ENCODE measurements around the gene ETNPPL.

Gene ETNPPL

DNA sequence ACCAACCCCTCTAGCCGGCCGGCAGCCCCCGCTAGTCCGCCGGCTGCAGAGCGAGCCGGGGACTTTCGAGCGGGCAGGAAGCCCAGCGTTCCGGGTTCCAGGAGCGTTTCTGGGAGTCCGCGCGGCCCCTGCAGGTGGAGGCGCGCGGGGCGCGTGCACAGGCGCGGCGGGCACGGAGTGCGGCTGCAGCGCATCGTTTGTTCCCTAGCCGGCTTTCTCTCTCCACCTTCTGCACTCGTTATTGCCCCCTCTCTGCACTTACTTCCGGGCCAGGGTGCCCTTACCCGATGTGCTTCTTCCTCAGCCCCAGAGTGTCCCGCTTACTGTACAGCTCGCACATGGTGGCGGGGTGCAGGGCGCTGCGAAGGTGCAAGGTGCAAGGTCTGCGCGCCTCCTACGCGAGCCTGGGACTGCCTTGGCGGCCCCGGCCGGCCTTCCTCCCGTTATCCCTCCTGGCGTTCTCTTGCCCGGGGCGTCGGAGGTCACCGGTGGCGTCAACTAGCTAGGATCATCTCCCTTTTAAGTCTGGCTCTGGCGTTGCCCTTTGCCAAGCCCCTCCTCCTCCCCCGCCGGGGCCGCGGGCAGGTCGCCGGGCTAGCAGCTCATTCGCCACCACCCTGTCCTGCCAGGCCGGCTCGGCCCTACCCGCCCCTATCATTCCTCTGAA is at the start of gene ETNPPL:
ETNPPL (minus strand) TSS at position 495 of the 667 bp plus-strand sequence; CDS start at position 340, 155 bp downstream.
- Histone ChIP-seq H3K79me2 (ENCODE audit: low read length) (no peaks in the 10 kb centered on the region), H3K36me3 (replicated peaks; ENCODE audit: low read depth, low read length) (no peaks in the 10 kb centered on the region), H3K27ac (ENCODE audit: low read length) (no peak within 1 kb of the TSS), H3K9ac (ENCODE audit: low read length) (no peak within 1 kb of the TSS), H3K4me2 (ENCODE audit: low read length) (no peak within 1 kb of the TSS), H3K9me3 (ENCODE audit: insufficient read depth, low read length) (no peaks in the 10 kb centered on the region), H3K4me3 (ENCODE audit: low read length) (no peak within 1 kb of the TSS), H4K20me1 (ENCODE audit: insufficient read depth, low read length) (no peaks in the 10 kb centered on the region), H3K4me1 (ENCODE audit: low read length) (no peaks in the 10 kb centered on the region), H3K27me3 (ENCODE audit: low read depth, low read length) (no peaks in the 10 kb centered on the region), H2AFZ (ENCODE audit: low read depth, low read length) (no peak within 1 kb of the TSS)
- TF ChIP-seq EZH2phosphoT487 (IDR thresholded peaks at IDR 0.05; ENCODE audit: low read depth) = no peak
- TF ChIP-seq, protein P1, sequence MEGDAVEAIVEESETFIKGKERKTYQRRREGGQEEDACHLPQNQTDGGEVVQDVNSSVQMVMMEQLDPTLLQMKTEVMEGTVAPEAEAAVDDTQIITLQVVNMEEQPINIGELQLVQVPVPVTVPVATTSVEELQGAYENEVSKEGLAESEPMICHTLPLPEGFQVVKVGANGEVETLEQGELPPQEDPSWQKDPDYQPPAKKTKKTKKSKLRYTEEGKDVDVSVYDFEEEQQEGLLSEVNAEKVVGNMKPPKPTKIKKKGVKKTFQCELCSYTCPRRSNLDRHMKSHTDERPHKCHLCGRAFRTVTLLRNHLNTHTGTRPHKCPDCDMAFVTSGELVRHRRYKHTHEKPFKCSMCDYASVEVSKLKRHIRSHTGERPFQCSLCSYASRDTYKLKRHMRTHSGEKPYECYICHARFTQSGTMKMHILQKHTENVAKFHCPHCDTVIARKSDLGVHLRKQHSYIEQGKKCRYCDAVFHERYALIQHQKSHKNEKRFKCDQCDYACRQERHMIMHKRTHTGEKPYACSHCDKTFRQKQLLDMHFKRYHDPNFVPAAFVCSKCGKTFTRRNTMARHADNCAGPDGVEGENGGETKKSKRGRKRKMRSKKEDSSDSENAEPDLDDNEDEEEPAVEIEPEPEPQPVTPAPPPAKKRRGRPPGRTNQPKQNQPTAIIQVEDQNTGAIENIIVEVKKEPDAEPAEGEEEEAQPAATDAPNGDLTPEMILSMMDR (IDR thresholded peaks at IDR 0.05; ENCODE audit: low read depth, low read length) = no peak

DNA sequence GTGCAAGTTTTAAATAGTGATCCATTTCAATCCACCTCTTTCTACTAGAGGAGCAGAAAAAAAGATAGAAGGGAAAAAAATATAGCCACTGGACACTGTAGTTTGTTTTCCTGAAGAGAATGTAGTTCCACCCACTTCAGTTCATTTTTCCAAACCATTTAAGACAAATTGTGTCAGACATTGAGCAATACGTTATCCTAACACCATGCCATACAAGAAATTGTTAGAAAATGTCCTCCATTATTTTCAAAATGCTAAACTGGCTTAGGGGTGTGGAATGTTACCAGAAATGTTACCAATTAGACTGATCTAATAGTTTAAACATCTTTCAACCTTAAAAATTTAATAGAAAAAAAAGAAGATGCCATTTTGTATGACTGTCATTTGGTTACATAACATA is 48.6 kb upstream of the ETNPPL start:
- H3K27me3 ChIP-seq (ENCODE audit: low read depth, low read length) = peaks cover 1% of the 10 kb centered on the region; the same call in 1 of the 2 replicates
- TF ChIP-seq EZH2phosphoT487 (IDR thresholded peaks at IDR 0.05; ENCODE audit: low read depth) = no peak
- TF ChIP-seq, protein P1 (IDR thresholded peaks at IDR 0.05; ENCODE audit: low read depth, low read length) = no peak
- no peaks in the 10 kb centered on the region for H3K9me3 ChIP-seq (ENCODE audit: insufficient read depth, low read length)
- H3K4me2 ChIP-seq (ENCODE audit: low read length) = no peak overlapping the region
- no peak overlapping the region for H2AFZ ChIP-seq (ENCODE audit: low read depth, low read length)
- H3K79me2 ChIP-seq (ENCODE audit: low read length) = no peaks in the 10 kb centered on the region
- no peak overlapping the region for H3K27ac ChIP-seq (ENCODE audit: low read length)
- no peak overlapping the region for H3K4me3 ChIP-seq (ENCODE audit: low read length)
- H4K20me1 ChIP-seq (ENCODE audit: insufficient read depth, low read length) = no peaks in the 10 kb centered on the region
- no peaks in the 10 kb centered on the region for H3K4me1 ChIP-seq (ENCODE audit: low read length)
- no peak overlapping the region for H3K9ac ChIP-seq (ENCODE audit: low read length)
- H3K36me3 ChIP-seq (replicated peaks; ENCODE audit: low read depth, low read length) = no peaks in the 10 kb centered on the region

- Histone ChIP-seq H3K9me3 (ENCODE audit: insufficient read depth, low read length) (no peaks in the 10 kb centered on the region), H3K4me1 (ENCODE audit: low read length) (no peaks in the 10 kb centered on the region), H2AFZ (ENCODE audit: low read depth, low read length) (no peak overlapping the region), H3K79me2 (ENCODE audit: low read length) (no peaks in the 10 kb centered on the region), H3K27ac (ENCODE audit: low read length) (no peak overlapping the region), H3K27me3 (ENCODE audit: low read depth, low read length) (no peaks in the 10 kb centered on the region), H3K9ac (ENCODE audit: low read length) (no peak overlapping the region), H4K20me1 (ENCODE audit: insufficient read depth, low read length) (no peaks in the 10 kb centered on the region), H3K4me2 (ENCODE audit: low read length) (no peak overlapping the region), H3K36me3 (replicated peaks; ENCODE audit: low read depth, low read length) (no peaks in the 10 kb centered on the region), H3K4me3 (ENCODE audit: low read length) (no peak overlapping the region)
- TF ChIP-seq, protein P1 (IDR thresholded peaks at IDR 0.05; ENCODE audit: low read depth, low read length) = no peak
- TF ChIP-seq EZH2phosphoT487 (IDR thresholded peaks at IDR 0.05; ENCODE audit: low read depth) = no peak
These were observed 47.2 kb upstream of the ETNPPL start for GRCh38 chr4:108810087-108810486.

DNA sequence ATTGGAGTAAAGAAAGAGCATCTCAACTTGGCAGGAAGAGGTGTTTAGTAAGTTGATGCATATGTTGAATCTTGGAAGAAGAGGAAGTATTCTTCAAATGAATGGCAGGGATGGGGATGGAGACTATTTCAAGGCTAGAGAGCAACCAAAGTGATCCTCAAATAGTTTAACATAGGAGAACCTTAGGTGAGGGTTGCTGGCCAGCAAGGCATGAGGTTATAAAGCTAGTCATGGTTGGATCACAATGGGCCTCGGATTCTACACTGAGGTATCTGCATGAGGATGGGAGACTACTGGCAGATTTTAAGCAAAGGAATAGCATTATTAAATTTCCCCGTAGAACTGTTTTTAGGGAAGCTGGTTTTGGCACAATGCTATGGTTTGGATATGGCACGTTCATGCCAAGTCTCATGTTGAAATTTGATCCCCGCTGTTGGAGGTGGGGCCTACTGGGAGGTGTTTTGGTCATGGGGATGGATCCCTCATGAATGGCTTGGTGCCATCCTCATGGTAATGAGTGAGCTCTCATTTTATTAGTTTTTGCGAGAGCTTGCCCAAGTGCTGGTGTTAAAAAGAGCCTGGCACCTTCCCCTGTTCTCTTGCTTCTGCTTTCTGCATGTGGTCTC is 41.9 kb upstream of the ETNPPL start:
- no peak overlapping the region for H3K9ac ChIP-seq (ENCODE audit: low read length)
- H3K4me1 ChIP-seq (ENCODE audit: low read length) = no peaks in the 10 kb centered on the region
- H3K4me3 ChIP-seq (ENCODE audit: low read length) = no peak overlapping the region
- H3K36me3 ChIP-seq (replicated peaks; ENCODE audit: low read depth, low read length) = no peaks in the 10 kb centered on the region
- H4K20me1 ChIP-seq (ENCODE audit: insufficient read depth, low read length) = no peaks in the 10 kb centered on the region
- H2AFZ ChIP-seq (ENCODE audit: low read depth, low read length) = no peak overlapping the region
- TF ChIP-seq EZH2phosphoT487 (IDR thresholded peaks at IDR 0.05; ENCODE audit: low read depth) = no peak
- TF ChIP-seq, protein P1 (IDR thresholded peaks at IDR 0.05; ENCODE audit: low read depth, low read length) = no peak
- H3K4me2 ChIP-seq (ENCODE audit: low read length) = no peak overlapping the region
- H3K9me3 ChIP-seq (ENCODE audit: insufficient read depth, low read length) = no peaks in the 10 kb centered on the region
- H3K27me3 ChIP-seq (ENCODE audit: low read depth, low read length) = no peaks in the 10 kb centered on the region
- no peaks in the 10 kb centered on the region for H3K79me2 ChIP-seq (ENCODE audit: low read length)
- H3K27ac ChIP-seq (ENCODE audit: low read length) = no peak overlapping the region

Data from OCI-LY3 (cell line).